H9 (cell line): ENCODE measurements around the gene RPIA. TPM values are rescaled to one million over a fixed set of nuclear protein-coding genes. Genes with fewer than 3 reads are reported as not detected.
"Not testable (repeated sequence)": the region's sequence is repeated elsewhere in the genome, so short reads cannot be mapped to it uniquely, and the experiment has no call there.

Experiments used
- DNase-seq: peaks from one replicate; pipeline ENCODE4 v3.0.0-alpha.2; 2017
- H2AFZ ChIP-seq: one replicate; pipeline ENCODE4 v1.6.1; 2013; ENCODE audit warnings: mild to moderate bottlenecking, low read length, control low read depth, moderate library complexity
- H2AK5ac ChIP-seq: 2 replicates; pipeline ENCODE4 v1.6.1; 2013; ENCODE audit warnings: low read length, control low read depth, mixed read lengths; ENCODE audit not compliant: insufficient read length
- H2BK120ac ChIP-seq: one replicate; pipeline ENCODE4 v1.6.1; 2013; ENCODE audit warnings: low read depth, mild to moderate bottlenecking, low read length, control low read depth, inconsistent platforms; ENCODE audit not compliant: poor library complexity, severe bottlenecking
- H2BK12ac ChIP-seq: 2 replicates; pipeline ENCODE4 v1.6.1; 2013; ENCODE audit warnings: low read length, control low read depth, mixed read lengths, low read depth; ENCODE audit not compliant: insufficient read length
- H2BK15ac ChIP-seq: 2 replicates; pipeline ENCODE4 v1.6.1; 2013; ENCODE audit warnings: low read depth, low read length, control low read depth
- H2BK20ac ChIP-seq: one replicate; pipeline ENCODE4 v1.6.1; 2013; ENCODE audit warnings: low read depth, mild to moderate bottlenecking, low read length, control low read depth, inconsistent platforms; ENCODE audit not compliant: poor library complexity, severe bottlenecking
- H2BK5ac ChIP-seq: 2 replicates; pipeline ENCODE4 v1.6.1; 2013; ENCODE audit warnings: low read length, control low read depth, mixed read lengths; ENCODE audit not compliant: insufficient read length
- H3K14ac ChIP-seq: 2 replicates; pipeline ENCODE4 v1.6.1; 2013; ENCODE audit warnings: low read length, control low read depth; ENCODE audit not compliant: insufficient read depth
- H3K18ac ChIP-seq: 2 replicates; pipeline ENCODE4 v1.6.1; 2013; ENCODE audit warnings: low read depth, mild to moderate bottlenecking, mixed read lengths, low read length, control low read depth; ENCODE audit not compliant: insufficient read length
- H3K23ac ChIP-seq: 2 replicates; pipeline ENCODE4 v1.6.1; 2013; ENCODE audit warnings: low read length, control low read depth, mixed read lengths, low read depth; ENCODE audit not compliant: insufficient read length
- H3K23me2 ChIP-seq: 2 replicates; pipeline ENCODE4 v1.6.1; 2013; ENCODE audit warnings: low read depth, mild to moderate bottlenecking, mixed read lengths, low read length, control low read depth; ENCODE audit not compliant: insufficient read length, poor library complexity, severe bottlenecking
- H3K27ac ChIP-seq: 2 replicates; pipeline ENCODE4 v1.5.1; 2013; ENCODE audit warnings: low read length, control low read depth, mixed read lengths, low read depth; ENCODE audit not compliant: insufficient read length
- H3K27me3 ChIP-seq: 2 replicates; pipeline ENCODE4 v1.6.1; 2013; ENCODE audit warnings: low read length, control low read depth, inconsistent platforms; ENCODE audit not compliant: insufficient read depth
- H3K4ac ChIP-seq: 2 replicates; pipeline ENCODE4 v1.6.1; 2013; ENCODE audit warnings: low read depth, mild to moderate bottlenecking, control low read depth, inconsistent platforms, low read length, moderate library complexity
- H3K4me1 ChIP-seq: 2 replicates; pipeline ENCODE4 v1.6.1; 2013; ENCODE audit warnings: low read length, control low read depth, inconsistent platforms; ENCODE audit not compliant: insufficient read depth
- H3K4me2 ChIP-seq: 2 replicates; pipeline ENCODE4 v1.6.1; 2013; ENCODE audit warnings: low read length, control low read depth, mixed read lengths; ENCODE audit not compliant: insufficient read length, insufficient read depth
- H3K56ac ChIP-seq: 2 replicates; pipeline ENCODE4 v1.6.1; 2013; ENCODE audit warnings: low read depth, mild to moderate bottlenecking, mixed read lengths, low read length, control low read depth; ENCODE audit not compliant: insufficient read length
- H3K79me1 ChIP-seq: 2 replicates; pipeline ENCODE4 v1.6.1; 2013; ENCODE audit warnings: low read depth, mild to moderate bottlenecking, moderate library complexity, low read length, control low read depth, inconsistent platforms; ENCODE audit not compliant: insufficient read depth, poor library complexity, severe bottlenecking
- H3K79me2 ChIP-seq: 2 replicates; pipeline ENCODE4 v1.6.1; 2013; ENCODE audit warnings: low read length, control low read depth, inconsistent platforms; ENCODE audit not compliant: insufficient read depth
- H3K9ac ChIP-seq: 2 replicates; pipeline ENCODE4 v1.6.1; 2013; ENCODE audit warnings: low read length, control low read depth, mixed read lengths; ENCODE audit not compliant: insufficient read length; ENCODE audit errors: extremely low read depth
- H3K9me3 ChIP-seq: one replicate; pipeline ENCODE4 v1.6.1; 2013; ENCODE audit warnings: low read depth, low read length, inconsistent platforms; ENCODE audit not compliant: control insufficient read depth
- H3T11ph ChIP-seq: one replicate; pipeline ENCODE4 v1.6.1; 2013; ENCODE audit warnings: mild to moderate bottlenecking, low read length, control low read depth, inconsistent platforms
- H4K20me1 ChIP-seq: one replicate; pipeline ENCODE4 v1.6.1; 2013; ENCODE audit not compliant: control insufficient read depth, insufficient read length, insufficient read depth
- H4K5ac ChIP-seq: 2 replicates; pipeline ENCODE4 v1.6.1; 2013; ENCODE audit warnings: low read depth, mild to moderate bottlenecking, mixed read lengths, low read length, control low read depth; ENCODE audit not compliant: insufficient read length
- H4K8ac ChIP-seq: replicated peaks from 2 replicates; pipeline ENCODE4 v1.6.1; 2013; ENCODE audit warnings: low read length, control low read depth, mixed read lengths, low read depth; ENCODE audit not compliant: insufficient read length
- H4K91ac ChIP-seq: 2 replicates; pipeline ENCODE4 v1.6.1; 2013; ENCODE audit warnings: low read depth, mild to moderate bottlenecking, moderate library complexity, mixed read lengths, low read length, control low read depth; ENCODE audit not compliant: insufficient read length
- H3K27ac Mint-ChIP-seq, 3 experiments: 2 replicates in 2 of 3; 3 replicates in 1 of 3; pipeline ENCODE4 v1.8.0; 2020 to 2021; ENCODE audit warnings: mixed read lengths in 3 of 3, mild to moderate bottlenecking in 1 of 3, moderate library complexity in 1 of 3
- H3K27me3 Mint-ChIP-seq: 2 replicates; pipeline ENCODE4 v1.8.0; 2021; ENCODE audit warnings: low read depth, mild to moderate bottlenecking, moderate library complexity, mixed read lengths
- H3K36me3 Mint-ChIP-seq, 3 experiments: 2 replicates in 2 of 3; 3 replicates in 1 of 3; pipeline ENCODE4 v1.8.0; 2020 to 2021; ENCODE audit warnings: low read depth in 3 of 3, mixed read lengths in 3 of 3; ENCODE audit not compliant: insufficient read depth in 1 of 3
- H3K4me1 Mint-ChIP-seq, 2 experiments: 2 replicates each; pipeline ENCODE4 v1.8.0; 2020; ENCODE audit warnings: mixed read lengths in 2 of 2
- H3K4me3 Mint-ChIP-seq, 2 experiments: 2 replicates in 1 of 2; 3 replicates in 1 of 2; pipeline ENCODE4 v1.8.0; 2020 to 2021; ENCODE audit warnings: mild to moderate bottlenecking in 2 of 2, mixed read lengths in 2 of 2, moderate library complexity in 1 of 2
- H3K9me3 Mint-ChIP-seq, 2 experiments: 2 replicates in 1 of 2; 3 replicates in 1 of 2; pipeline ENCODE4 v1.8.0; 2020; ENCODE audit warnings: mild to moderate bottlenecking in 2 of 2, mixed read lengths in 2 of 2, moderate library complexity in 1 of 2
- WGBS: extraction: QIAGEN DNeasy Blood & Tissue Kit; methylation state at CpG from one replicate; pipeline ENCODE4 v1.1.7; 2013; ENCODE audit warnings: missing lambda C conversion rate, low lambda C conversion rate, mixed read lengths; ENCODE audit not compliant: insufficient read length; ENCODE audit errors: extremely low coverage; 5-methylcytosine and 5-hydroxymethylcytosine counted together
- total RNA-seq: library from RNA; stranded (reverse); gene quantifications from 2 replicates; pipeline ENCODE4 v1.2.1, GENCODE V29; 2021
- TF ChIP-seq, protein P1 (sequence below): fragments of 200-600 bp; sonication (generic); conservative IDR thresholded peaks from 3 replicates; pipeline ENCODE4 v1.8.0; 2021; ENCODE audit warnings: antibody characterized with exemption, mild to moderate bottlenecking

The RPIA gene
- total RNA-seq, 1 experiment from 2014 or later, result 18.6 TPM

GRCh38 chr2:88757025-88757424, 65.6 kb downstream of the RPIA start:
- no peak overlapping the region for H2AFZ ChIP-seq
- H3K9ac ChIP-seq, result no peak overlapping the region
- H3K56ac ChIP-seq, result no peak overlapping the region
- Mint-ChIP-seq H3K4me3 (no peak overlapping the region), H3K27ac (no peak overlapping the region), H3K36me3 (peaks cover 17 to 28% (median 24%) of the 10 kb centered on the region in 3 experiments; a peak in 6 of 7 replicates), H3K4me1 (no peaks in the 10 kb centered on the region), H3K27me3 (peaks cover 3% of the 10 kb centered on the region; the same call in 1 of the 2 replicates), H3K9me3 (peaks cover 43 to 45% of the 10 kb centered on the region in 2 experiments)
- no peak overlapping the region for H3K23ac ChIP-seq
- H2BK15ac ChIP-seq, result no peak overlapping the region
- no peak overlapping the region for H4K91ac ChIP-seq
- H3T11ph ChIP-seq, result no peak overlapping the region
- no CpG with 5 or more reads among the region's 8 CpGs for WGBS
- no peak overlapping the region for H2BK5ac ChIP-seq
- H4K20me1 ChIP-seq, result no peaks in the 10 kb centered on the region
- 0 out of 2 replicates have a peak, but pooled peaks cover 3% of the 10 kb centered on the region for H3K4me1 ChIP-seq
- H3K4ac ChIP-seq, result no peak overlapping the region
- no peaks in the 10 kb centered on the region for H3K79me2 ChIP-seq
- H3K9me3 ChIP-seq, result peaks cover 12% of the 10 kb centered on the region
- H4K8ac ChIP-seq, result no peak overlapping the region
- H2AK5ac ChIP-seq, result no peak overlapping the region
- H3K23me2 ChIP-seq, result no peaks in the 10 kb centered on the region
- no peak overlapping the region for H2BK12ac ChIP-seq
- no peak overlapping the region for H2BK20ac ChIP-seq
- no peaks in the 10 kb centered on the region for H3K79me1 ChIP-seq
- H4K5ac ChIP-seq, result no peak overlapping the region
- TF ChIP-seq, protein P1, sequence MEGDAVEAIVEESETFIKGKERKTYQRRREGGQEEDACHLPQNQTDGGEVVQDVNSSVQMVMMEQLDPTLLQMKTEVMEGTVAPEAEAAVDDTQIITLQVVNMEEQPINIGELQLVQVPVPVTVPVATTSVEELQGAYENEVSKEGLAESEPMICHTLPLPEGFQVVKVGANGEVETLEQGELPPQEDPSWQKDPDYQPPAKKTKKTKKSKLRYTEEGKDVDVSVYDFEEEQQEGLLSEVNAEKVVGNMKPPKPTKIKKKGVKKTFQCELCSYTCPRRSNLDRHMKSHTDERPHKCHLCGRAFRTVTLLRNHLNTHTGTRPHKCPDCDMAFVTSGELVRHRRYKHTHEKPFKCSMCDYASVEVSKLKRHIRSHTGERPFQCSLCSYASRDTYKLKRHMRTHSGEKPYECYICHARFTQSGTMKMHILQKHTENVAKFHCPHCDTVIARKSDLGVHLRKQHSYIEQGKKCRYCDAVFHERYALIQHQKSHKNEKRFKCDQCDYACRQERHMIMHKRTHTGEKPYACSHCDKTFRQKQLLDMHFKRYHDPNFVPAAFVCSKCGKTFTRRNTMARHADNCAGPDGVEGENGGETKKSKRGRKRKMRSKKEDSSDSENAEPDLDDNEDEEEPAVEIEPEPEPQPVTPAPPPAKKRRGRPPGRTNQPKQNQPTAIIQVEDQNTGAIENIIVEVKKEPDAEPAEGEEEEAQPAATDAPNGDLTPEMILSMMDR, result no peak
- DNase-seq, result no peak
- H3K4me2 ChIP-seq, result no peak overlapping the region
- H3K27ac ChIP-seq, result no peak overlapping the region
- no peaks in the 10 kb centered on the region for H3K27me3 ChIP-seq
- no peak overlapping the region for H3K14ac ChIP-seq
- H2BK120ac ChIP-seq, result no peak overlapping the region
- no peak overlapping the region for H3K18ac ChIP-seq

GRCh38 chr2:88758702-88759101, 67.2 kb downstream of the RPIA start:
- H3K27me3 Mint-ChIP-seq, result peaks cover 12% of the 10 kb centered on the region
- not testable (repeated sequence) for H3K79me2 ChIP-seq, H4K20me1 ChIP-seq, H3K79me1 ChIP-seq, H2BK20ac ChIP-seq, H3K27ac ChIP-seq, H2BK12ac ChIP-seq, H3K27ac Mint-ChIP-seq, H4K5ac ChIP-seq, H3K4me2 ChIP-seq, H3K14ac ChIP-seq, H3K23me2 ChIP-seq, H4K8ac ChIP-seq, H3K4me1 Mint-ChIP-seq, H4K91ac ChIP-seq, H3T11ph ChIP-seq, H3K23ac ChIP-seq, H2AFZ ChIP-seq, H3K9ac ChIP-seq, DNase-seq, H3K4me3 Mint-ChIP-seq, H2BK5ac ChIP-seq, H2AK5ac ChIP-seq, H3K27me3 ChIP-seq, H3K18ac ChIP-seq, H3K56ac ChIP-seq, H2BK15ac ChIP-seq, H2BK120ac ChIP-seq, H3K4me1 ChIP-seq, H3K4ac ChIP-seq
- H3K36me3 Mint-ChIP-seq, result peaks cover 15 to 25% (median 22%) of the 10 kb centered on the region in 3 experiments
- H3K9me3 Mint-ChIP-seq, result peaks cover 50 to 54% of the 10 kb centered on the region in 2 experiments
- WGBS, result no CpG with 5 or more reads among the region's 2 CpGs
- H3K9me3 ChIP-seq, result peaks cover 12% of the 10 kb centered on the region
